Activated CD8-positive, alpha-beta T cell treated with anti-CD3 and anti-CD28 coated beads for 36 hours (primary cell): ENCODE data around the gene KDM5B. TPM values are rescaled to one million over a fixed set of nuclear protein-coding genes. Genes with fewer than 3 reads are reported as not detected.

ENCODE experiments used
- ATAC-seq: fragments of 200-7000 bp; cut with Tn5 transposase; one replicate; pipeline ENCODE4 v1.10.0; 2021; ENCODE audit warnings: mild to moderate bottlenecking, moderate library complexity
- CTCF ChIA-PET: fragments of 350-600 bp; sonication (Branson Sonifier 250); formaldehyde crosslinking; loops from one replicate; lab custom pipeline; 2021; ENCODE audit warnings: antibody characterized with exemption; lab: Charles Lee
- POLR2A ChIA-PET: fragments of 350-600 bp; sonication (Branson Sonifier 250); formaldehyde crosslinking; loops from one replicate; lab custom pipeline; 2021; ENCODE audit warnings: antibody characterized with exemption; lab: Charles Lee
- DNase-seq: peaks from one replicate; pipeline ENCODE4 v3.0.0-alpha.2; 2020
- H3K27ac Mint-ChIP-seq: one replicate; pipeline ENCODE4 v1.8.0; 2021; ENCODE audit warnings: mild to moderate bottlenecking, mixed read lengths
- H3K27me3 Mint-ChIP-seq: one replicate; pipeline ENCODE4 v1.8.0; 2021; ENCODE audit warnings: mixed read lengths
- H3K36me3 Mint-ChIP-seq: one replicate; pipeline ENCODE4 v1.8.0; 2021; ENCODE audit warnings: low read depth, mixed read lengths
- H3K4me1 Mint-ChIP-seq: one replicate; pipeline ENCODE4 v1.8.0; 2021; ENCODE audit warnings: low read depth, mixed read lengths
- H3K4me3 Mint-ChIP-seq: one replicate; pipeline ENCODE4 v1.8.0; 2021; ENCODE audit warnings: mild to moderate bottlenecking, moderate library complexity, mixed read lengths
- H3K9me3 Mint-ChIP-seq: one replicate; pipeline ENCODE4 v1.8.0; 2021; ENCODE audit warnings: mixed read lengths
- intact Hi-C: fragments of 100-400 bp; cut with micrococcal nuclease; formaldehyde crosslinking; loops from one replicate; pipeline ENCODE4 v1.10.0; 2022
- total RNA-seq, 2 experiments: library from RNA; stranded (reverse); gene quantifications; one replicate each; pipeline ENCODE4 v1.2.3, GENCODE V29; 2021
- TF ChIP-seq, protein P1 (sequence below): fragments of 200-600 bp; IDR thresholded peaks from one replicate; pipeline ENCODE4 v1.8.0; 2022; ENCODE audit warnings: antibody characterized with exemption, mild to moderate bottlenecking

KDM5B gene
- total RNA-seq, 2 experiments from 2014 or later, result 54.8 to 60.3 TPM

GRCh38 chr1:202802034-202802433 is 6.2 kb downstream of the KDM5B start:
- no peak overlapping the region for H3K4me3 Mint-ChIP-seq
- ATAC-seq, result no peak
- peaks cover 11% of the 10 kb centered on the region for H3K36me3 Mint-ChIP-seq
- TF ChIP-seq, protein P1, sequence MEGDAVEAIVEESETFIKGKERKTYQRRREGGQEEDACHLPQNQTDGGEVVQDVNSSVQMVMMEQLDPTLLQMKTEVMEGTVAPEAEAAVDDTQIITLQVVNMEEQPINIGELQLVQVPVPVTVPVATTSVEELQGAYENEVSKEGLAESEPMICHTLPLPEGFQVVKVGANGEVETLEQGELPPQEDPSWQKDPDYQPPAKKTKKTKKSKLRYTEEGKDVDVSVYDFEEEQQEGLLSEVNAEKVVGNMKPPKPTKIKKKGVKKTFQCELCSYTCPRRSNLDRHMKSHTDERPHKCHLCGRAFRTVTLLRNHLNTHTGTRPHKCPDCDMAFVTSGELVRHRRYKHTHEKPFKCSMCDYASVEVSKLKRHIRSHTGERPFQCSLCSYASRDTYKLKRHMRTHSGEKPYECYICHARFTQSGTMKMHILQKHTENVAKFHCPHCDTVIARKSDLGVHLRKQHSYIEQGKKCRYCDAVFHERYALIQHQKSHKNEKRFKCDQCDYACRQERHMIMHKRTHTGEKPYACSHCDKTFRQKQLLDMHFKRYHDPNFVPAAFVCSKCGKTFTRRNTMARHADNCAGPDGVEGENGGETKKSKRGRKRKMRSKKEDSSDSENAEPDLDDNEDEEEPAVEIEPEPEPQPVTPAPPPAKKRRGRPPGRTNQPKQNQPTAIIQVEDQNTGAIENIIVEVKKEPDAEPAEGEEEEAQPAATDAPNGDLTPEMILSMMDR, result no peak
- H3K4me1 Mint-ChIP-seq, result peaks cover 72% of the 10 kb centered on the region
- CTCF ChIA-PET, result no interaction called here
- intact Hi-C loops, result no loop called here
- H3K9me3 Mint-ChIP-seq, result no peaks in the 10 kb centered on the region
- no peak overlapping the region for H3K27ac Mint-ChIP-seq
- POLR2A ChIA-PET, result no interaction called here
- no peaks in the 10 kb centered on the region for H3K27me3 Mint-ChIP-seq
- DNase-seq, result no peak

- POLR2A ChIA-PET, result interaction anchor here (0.7 kb wide), 1 partner anchor 45 kb away, joined by 3 read pairs; no protein-coding TSS in a partner anchor
- ATAC-seq, result no peak
Observed at GRCh38 chr1:202801175-202801574, 7.0 kb downstream of the KDM5B start.

GRCh38 chr1:202800742-202801141 is 7.5 kb downstream of the KDM5B start:
- ChIA-PET POLR2A (interaction anchor here (0.6 to 0.7 kb wide), 2 partner anchors 44 to 167 kb away, joined by 3 read pairs; no protein-coding TSS in a partner anchor), CTCF (interaction anchor here (0.8 to 1.2 kb wide), 2 partner anchors 51 to 108 kb away, joined by 3 to 4 read pairs; no protein-coding TSS in a partner anchor)
- ATAC-seq (no peak), DNase-seq (no peak)
- TF ChIP-seq, protein P1, result no peak
- intact Hi-C loops, result no loop called here
- no peak overlapping the region for H3K4me3 Mint-ChIP-seq
- H3K27me3 Mint-ChIP-seq, result no peaks in the 10 kb centered on the region
- peak overlapping the region; percentile 32 for H3K27ac Mint-ChIP-seq
- H3K9me3 Mint-ChIP-seq, result no peaks in the 10 kb centered on the region
- peaks cover 69% of the 10 kb centered on the region for H3K4me1 Mint-ChIP-seq
- peaks cover 6% of the 10 kb centered on the region for H3K36me3 Mint-ChIP-seq

More at GRCh38 chr1:202801175-202801574, 7.0 kb downstream of the KDM5B start:
- CTCF ChIA-PET, result interaction anchor here (0.8 to 1.2 kb wide), 2 partner anchors 50 to 108 kb away, joined by 3 to 4 read pairs; no protein-coding TSS in a partner anchor
- DNase-seq, result no peak
- peaks cover 7% of the 10 kb centered on the region for H3K36me3 Mint-ChIP-seq
- H3K27me3 Mint-ChIP-seq, result no peaks in the 10 kb centered on the region
- H3K4me3 Mint-ChIP-seq, result no peak overlapping the region
- H3K4me1 Mint-ChIP-seq, result peaks cover 74% of the 10 kb centered on the region
- H3K9me3 Mint-ChIP-seq, result no peaks in the 10 kb centered on the region
- no peak overlapping the region for H3K27ac Mint-ChIP-seq
- intact Hi-C loops, result no loop called here
- TF ChIP-seq, protein P1, result no peak

DNA sequence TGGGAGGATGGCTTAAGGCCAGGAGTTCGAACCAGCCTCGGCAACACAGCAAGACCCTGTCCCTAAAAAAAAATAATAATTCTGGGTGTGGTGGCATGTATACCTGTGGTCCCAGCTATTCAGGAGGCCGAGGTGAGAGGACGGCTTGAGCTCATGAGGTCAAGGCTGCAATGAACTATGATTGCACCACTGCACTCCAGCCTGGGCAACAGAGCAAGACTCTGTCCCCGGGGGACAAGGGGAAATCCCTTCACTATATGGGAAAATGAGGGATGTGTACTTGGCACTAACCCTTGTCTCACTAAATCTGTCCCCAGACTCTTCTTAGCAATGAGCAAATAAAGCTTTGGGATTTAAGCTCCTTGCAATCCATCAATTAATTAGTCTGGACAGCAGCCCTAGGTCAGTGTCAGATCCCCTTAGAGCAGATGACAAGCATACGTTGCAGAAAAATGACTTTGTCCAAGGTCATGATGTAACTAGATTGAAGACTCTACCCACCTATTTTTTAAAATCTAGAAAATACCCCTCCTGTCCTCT is 9.4 kb downstream of the KDM5B start:
- H3K4me3 Mint-ChIP-seq, result no peak overlapping the region
- peaks cover 57% of the 10 kb centered on the region for H3K4me1 Mint-ChIP-seq
- ChIA-PET CTCF (interaction anchor here (2.1 kb wide), 1 partner anchor 11 kb away, joined by 8 read pairs; no protein-coding TSS in a partner anchor), POLR2A (no interaction called here)
- DNase-seq (no peak), ATAC-seq (no peak)
- intact Hi-C loops, result no loop called here
- H3K27me3 Mint-ChIP-seq, result no peaks in the 10 kb centered on the region
- H3K36me3 Mint-ChIP-seq, result peaks cover 6% of the 10 kb centered on the region
- no peaks in the 10 kb centered on the region for H3K9me3 Mint-ChIP-seq
- H3K27ac Mint-ChIP-seq, result no peak overlapping the region
- TF ChIP-seq, protein P1, result no peak

DNA sequence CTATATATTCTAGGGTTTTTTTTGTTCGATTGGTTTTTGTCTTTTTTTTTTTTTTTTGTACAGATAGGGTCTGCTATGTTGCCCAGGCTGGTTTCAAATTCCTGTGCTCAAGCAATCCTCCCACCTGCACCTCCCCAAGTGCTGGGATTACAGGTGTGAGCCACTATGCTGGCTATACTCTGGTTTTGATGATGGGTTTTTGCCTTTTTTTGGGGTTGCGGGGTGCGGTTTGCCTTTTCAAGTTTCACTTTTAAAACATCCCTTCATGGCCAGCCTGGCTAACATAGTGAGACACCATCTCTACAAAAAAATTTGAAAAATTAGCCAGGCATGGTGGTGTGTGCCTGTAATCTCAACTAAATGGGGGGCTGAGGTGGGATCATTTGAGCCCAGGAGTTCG is 10.0 kb downstream of the KDM5B start:
- H3K4me3 Mint-ChIP-seq, result no peak overlapping the region
- TF ChIP-seq, protein P1, result no peak
- intact Hi-C loops, result no loop called here
- ChIA-PET POLR2A (no interaction called here), CTCF (interaction anchor here (2.1 kb wide), 1 partner anchor 11 kb away, joined by 8 read pairs; no protein-coding TSS in a partner anchor)
- ATAC-seq, result no peak
- no peaks in the 10 kb centered on the region for H3K27me3 Mint-ChIP-seq
- DNase-seq, result peak; percentile 32
- H3K4me1 Mint-ChIP-seq, result peaks cover 54% of the 10 kb centered on the region
- peaks cover 6% of the 10 kb centered on the region for H3K36me3 Mint-ChIP-seq
- H3K9me3 Mint-ChIP-seq, result no peaks in the 10 kb centered on the region
- H3K27ac Mint-ChIP-seq, result no peak overlapping the region
